Esophagus squamous epithelium (tissue), 5 donors: ENCODE measurements around the gene THOC7. TPM values are rescaled to one million over a fixed set of nuclear protein-coding genes. Genes with fewer than 3 reads are reported as not detected.

ENCODE experiments used
- DNase-seq: peaks from one replicate; lab custom pipeline; 2025; lab: John Stamatoyannopoulos, UW
- H3K27ac ChIP-seq, 4 donors: fragments of 200-600 bp; sonication (generic); one replicate each; pipeline ENCODE4 v1.5.1; 2016 to 2019; ENCODE audit warnings: mild to moderate bottlenecking in 1 of 4
- H3K27me3 ChIP-seq, 4 donors: fragments of 200-600 bp; sonication (generic); 1 replicate in 3 of 4; 2 replicates in 1 of 4; pipeline versions ENCODE4 v1.5.1 to v1.6.0; 2017 to 2021; ENCODE audit warnings: antibody characterized with exemption in 1 of 4
- H3K36me3 ChIP-seq, 3 donors: fragments of 200-600 bp; sonication (generic); one replicate each; pipeline ENCODE4 v1.5.1; 2016 to 2019
- H3K4me1 ChIP-seq, 3 donors: fragments of 200-600 bp; sonication (generic); one replicate each; pipeline ENCODE4 v1.5.1; 2017 to 2019
- H3K4me3 ChIP-seq, 4 donors: fragments of 200-600 bp; sonication (generic); 1 replicate in 3 of 4; 2 replicates in 1 of 4; pipeline ENCODE4 v1.5.1; 2016 to 2019; ENCODE audit warnings: mild to moderate bottlenecking in 2 of 4, moderate library complexity in 1 of 4
- H3K9me3 ChIP-seq, 3 donors: fragments of 200-600 bp; sonication (generic); one replicate each; pipeline ENCODE4 v1.5.1; 2016 to 2019
- CTCF ChIP-seq, 6 experiments: fragments of 450-650 bp in 4 of 6; fragments of 200-600 bp in 2 of 6; sonication (generic) in 2 of 6; IDR thresholded peaks; one replicate each; pipeline ENCODE4 v1.5.1; 2016 to 2019; ENCODE audit warnings: antibody characterized with exemption in 6 of 6, mild to moderate bottlenecking in 4 of 6, moderate library complexity in 4 of 6
- POLR2A ChIP-seq, 4 donors: fragments of 450-650 bp; IDR thresholded peaks; one replicate each; pipeline ENCODE4 v1.6.1; 2017; ENCODE audit warnings: antibody characterized with exemption in 4 of 4, mild to moderate bottlenecking in 4 of 4, moderate library complexity in 3 of 4
- whole genome bisulfite sequencing, 2 donors: methylation state at CpG; one replicate each; pipeline ENCODE4 v1.1.5; 2018; 5-methylcytosine and 5-hydroxymethylcytosine counted together
- intact Hi-C: fragments of 100-400 bp; cut with DNase I; formaldehyde crosslinking; loops from one replicate; pipeline ENCODE4 v1.15.0; 2022
- total RNA-seq, 4 donors: library from RNA; depleted of rRNA; stranded (reverse); fragments of >200 nt; gene quantifications; one replicate each; pipeline ENCODE4 v1.1.0, GENCODE V29; 2016
- donor health status: DM: yes; HTN: yes; CAD: no.

The THOC7 gene
- total RNA-seq, 4 donors from 2014 or later: 50.9 to 86.9 (median 75.9) TPM

- TF ChIP-seq POLR2A (IDR thresholded peaks at IDR 0.05): no peak
- TF ChIP-seq CTCF (IDR thresholded peaks at IDR 0.05): no peak
- DNase-seq: no peak
- Histone ChIP-seq H3K9me3 (no peaks in the 10 kb centered on the region), H3K27me3 (no peaks in the 10 kb centered on the region), H3K4me1 (peaks cover 0 to 21% (median 0%) of the 10 kb centered on the region in 3 donors), H3K36me3 (peaks cover 0 to 66% (median 10%) of the 10 kb centered on the region in 3 donors), H3K27ac (peak overlapping the region in 3 of 4 donors; percentile 21 to 66 (median 63)), H3K4me3 (no peak overlapping the region)
- 41 to 58% methylated on average over 6 of the region's 6 CpGs for WGBS, 2 donors
- intact Hi-C loops: no loop called here
These were observed 33.1 kb downstream of the THOC7 start for GRCh38 chr3:63830526-63830925.

GRCh38 chr3:63824309-63824708, 39.3 kb downstream of the THOC7 start:
- H3K36me3 ChIP-seq: peaks cover 0 to 14% (median 0%) of the 10 kb centered on the region in 3 donors
- DNase-seq: no peak
- intact Hi-C loops: no loop called here
- 27 to 32% methylated on average over 4 of the region's 4 CpGs for WGBS, 2 donors
- peak overlapping the region in 3 of 4 donors; percentile 44 to 49 (median 46) for H3K27ac ChIP-seq
- no peaks in the 10 kb centered on the region for H3K9me3 ChIP-seq
- peaks cover 0 to 14% (median 0%) of the 10 kb centered on the region in 3 donors for H3K4me1 ChIP-seq
- H3K27me3 ChIP-seq: no peaks in the 10 kb centered on the region
- H3K4me3 ChIP-seq: no peak overlapping the region
- TF ChIP-seq CTCF (IDR thresholded peaks at IDR 0.05): no peak
- no peak for TF ChIP-seq POLR2A (IDR thresholded peaks at IDR 0.05)

- 89 to 92% methylated on average over 1 of the region's 1 CpG for WGBS, 2 donors
These were observed 44.5 kb downstream of the THOC7 start, which contains the start of gene C3orf49 for GRCh38 chr3:63819151-63819398. C3orf49 (plus strand) TSS chr3:63819299; CDS start chr3:63819472, 173 bp downstream.

GRCh38 chr3:63818282-63819150, 45.1 kb downstream of the THOC7 start:
- H3K9me3 ChIP-seq: no peaks in the 10 kb centered on the region
- no peak for DNase-seq
- no peak overlapping the region for H3K27ac ChIP-seq
- H3K4me1 ChIP-seq: peaks cover 0 to 6% (median 0%) of the 10 kb centered on the region in 3 donors
- intact Hi-C loops: loop anchor here (5.0 kb wide), 1 partner anchor 471 kb away; no protein-coding TSS in a partner anchor
- H3K27me3 ChIP-seq: no peaks in the 10 kb centered on the region
- 25 to 30% methylated on average over 10 of the region's 10 CpGs for WGBS, 2 donors
- no peak overlapping the region for H3K4me3 ChIP-seq
- TF ChIP-seq POLR2A (IDR thresholded peaks at IDR 0.05) (no peak), CTCF (IDR thresholded peaks at IDR 0.05) (peak; percentile 79 to 90 (median 87))
- no peaks in the 10 kb centered on the region for H3K36me3 ChIP-seq

More at GRCh38 chr3:63819151-63819398, 44.5 kb downstream of the THOC7 start, which contains the start of gene C3orf49:
- TF ChIP-seq CTCF (IDR thresholded peaks at IDR 0.05): no peak
- no peak for TF ChIP-seq POLR2A (IDR thresholded peaks at IDR 0.05)
- intact Hi-C loops: loop anchor here (5.0 kb wide), 1 partner anchor 472 kb away; no protein-coding TSS in a partner anchor
- no peak within 1 kb of the TSS for H3K4me3 ChIP-seq
- H3K4me1 ChIP-seq: peaks cover 0 to 12% (median 0%) of the 10 kb centered on the region in 3 donors
- no peaks in the 10 kb centered on the region for H3K36me3 ChIP-seq
- no peak for DNase-seq
- H3K27me3 ChIP-seq: no peaks in the 10 kb centered on the region
- H3K27ac ChIP-seq: no peak within 1 kb of the TSS
- H3K9me3 ChIP-seq: no peaks in the 10 kb centered on the region

- Histone ChIP-seq H3K27me3 (no peaks in the 10 kb centered on the region), H3K4me1 (peaks cover 0 to 4% (median 0%) of the 10 kb centered on the region in 3 donors), H3K36me3 (no peaks in the 10 kb centered on the region), H3K4me3 (no peak overlapping the region), H3K27ac (no peak overlapping the region), H3K9me3 (no peaks in the 10 kb centered on the region)
- DNase-seq: no peak
- WGBS, 2 donors: 84 to 88% methylated on average over 5 of the region's 5 CpGs
- no peak for TF ChIP-seq POLR2A (IDR thresholded peaks at IDR 0.05)
- intact Hi-C loops: loop anchor here (5.0 kb wide), 1 partner anchor 470 kb away; no protein-coding TSS in a partner anchor
These were observed 46.4 kb downstream of the THOC7 start for GRCh38 chr3:63817225-63817624.
